Measurements from ENCODE around the gene CLCN7.

DNA sequence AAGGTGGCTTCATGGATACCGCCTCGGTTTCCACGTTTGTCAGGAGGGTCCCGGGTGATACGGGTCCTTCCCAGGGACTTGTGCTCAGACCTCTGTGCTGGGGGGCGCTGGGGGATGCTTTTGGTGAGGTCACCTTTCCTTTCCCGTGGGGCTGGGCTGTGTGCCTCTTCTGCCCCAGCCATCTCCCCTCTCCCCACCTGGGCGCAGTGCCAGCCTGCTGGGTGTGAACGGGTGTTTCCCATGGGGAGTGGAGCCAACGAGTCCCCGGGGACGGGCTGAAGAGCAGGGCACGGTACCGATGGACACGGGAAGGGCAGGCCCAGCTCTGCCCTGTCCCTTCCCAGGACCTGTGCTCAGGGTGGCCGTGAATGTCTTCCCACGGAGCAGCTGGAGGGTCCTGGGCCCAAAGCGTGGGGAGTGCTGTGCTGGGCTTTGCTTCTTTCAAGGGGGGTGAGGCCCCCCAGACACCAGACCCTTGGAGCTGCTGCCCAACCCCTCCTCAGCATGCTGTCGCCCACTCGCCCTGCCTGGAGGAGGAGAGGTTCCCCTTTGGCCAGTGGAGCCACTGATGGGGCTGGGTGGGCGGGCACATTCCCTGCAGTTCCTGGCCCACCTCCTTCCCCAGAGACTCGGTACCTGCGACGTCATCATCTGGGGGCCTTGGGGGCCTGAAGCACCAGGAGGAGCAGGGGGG is 33.8 kb upstream of the CLCN7 start:
- TF ChIP-seq POLR2A (IDR thresholded peaks at IDR 0.05): no peak
- TF ChIP-seq, protein P1, sequence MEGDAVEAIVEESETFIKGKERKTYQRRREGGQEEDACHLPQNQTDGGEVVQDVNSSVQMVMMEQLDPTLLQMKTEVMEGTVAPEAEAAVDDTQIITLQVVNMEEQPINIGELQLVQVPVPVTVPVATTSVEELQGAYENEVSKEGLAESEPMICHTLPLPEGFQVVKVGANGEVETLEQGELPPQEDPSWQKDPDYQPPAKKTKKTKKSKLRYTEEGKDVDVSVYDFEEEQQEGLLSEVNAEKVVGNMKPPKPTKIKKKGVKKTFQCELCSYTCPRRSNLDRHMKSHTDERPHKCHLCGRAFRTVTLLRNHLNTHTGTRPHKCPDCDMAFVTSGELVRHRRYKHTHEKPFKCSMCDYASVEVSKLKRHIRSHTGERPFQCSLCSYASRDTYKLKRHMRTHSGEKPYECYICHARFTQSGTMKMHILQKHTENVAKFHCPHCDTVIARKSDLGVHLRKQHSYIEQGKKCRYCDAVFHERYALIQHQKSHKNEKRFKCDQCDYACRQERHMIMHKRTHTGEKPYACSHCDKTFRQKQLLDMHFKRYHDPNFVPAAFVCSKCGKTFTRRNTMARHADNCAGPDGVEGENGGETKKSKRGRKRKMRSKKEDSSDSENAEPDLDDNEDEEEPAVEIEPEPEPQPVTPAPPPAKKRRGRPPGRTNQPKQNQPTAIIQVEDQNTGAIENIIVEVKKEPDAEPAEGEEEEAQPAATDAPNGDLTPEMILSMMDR (IDR thresholded peaks at IDR 0.05): no peak

Measured in heart left ventricle (tissue), 13 donors.